NOMO-1 (cell line): ENCODE data around the gene NETO2.
"Not testable (repeated sequence)": the region's sequence is repeated elsewhere in the genome, so short reads cannot be mapped to it uniquely, and the experiment has no call there.

Experiments used
- DNase-seq, 2 experiments: peaks; one replicate each; lab custom pipeline; 2025; ENCODE audit not compliant: unreplicated experiment in 2 of 2; lab: John Stamatoyannopoulos, UW

The NETO2 gene

GRCh38 chr16:47067203-47067602 is 76.5 kb downstream of the NETO2 start:
- no peak for DNase-seq

DNA sequence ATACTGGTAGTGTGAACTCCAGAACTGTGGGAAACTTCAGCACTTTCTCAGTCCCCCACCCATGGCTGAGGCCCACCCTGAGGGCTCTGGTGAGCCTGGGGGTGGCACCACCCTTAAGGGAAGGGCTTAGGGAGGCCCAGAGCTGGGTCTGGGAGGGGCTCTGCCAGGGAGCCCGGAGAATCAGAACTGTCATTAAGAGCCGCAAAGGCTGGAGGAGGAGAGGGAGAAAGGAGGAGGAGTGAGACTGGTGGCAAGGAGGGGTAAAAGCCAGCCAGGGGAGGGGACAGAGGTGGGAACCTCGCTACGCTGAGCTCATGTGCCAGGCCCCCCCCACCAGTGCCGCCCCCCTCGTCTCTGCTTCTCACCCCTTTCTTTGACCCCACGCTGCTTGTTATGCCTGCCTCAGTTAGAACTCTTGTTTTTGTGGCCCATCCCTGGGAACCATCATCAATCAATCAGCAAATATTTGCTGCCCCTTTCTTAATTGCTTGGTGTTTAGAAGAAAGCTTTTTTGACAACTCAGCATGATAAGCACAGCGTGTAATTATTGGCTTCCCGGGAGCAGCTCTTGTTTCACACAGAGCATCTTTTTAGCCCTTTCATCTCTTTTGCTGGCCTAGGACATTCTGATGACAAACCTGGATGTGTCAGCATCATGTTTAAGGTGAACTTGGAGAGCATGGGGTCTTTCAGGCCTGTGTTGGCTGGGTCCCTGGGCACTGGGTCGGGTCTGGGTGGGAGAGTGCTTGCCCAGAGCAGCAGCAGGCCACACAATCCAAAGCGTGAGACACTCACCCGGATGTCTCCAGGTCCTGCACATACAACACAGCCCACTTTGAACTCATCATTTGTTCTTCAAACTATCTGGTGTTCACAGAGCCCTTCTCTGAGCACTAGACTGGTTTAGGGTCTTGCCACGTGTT is 77.7 kb downstream of the NETO2 start:
- no peak for DNase-seq

DNA sequence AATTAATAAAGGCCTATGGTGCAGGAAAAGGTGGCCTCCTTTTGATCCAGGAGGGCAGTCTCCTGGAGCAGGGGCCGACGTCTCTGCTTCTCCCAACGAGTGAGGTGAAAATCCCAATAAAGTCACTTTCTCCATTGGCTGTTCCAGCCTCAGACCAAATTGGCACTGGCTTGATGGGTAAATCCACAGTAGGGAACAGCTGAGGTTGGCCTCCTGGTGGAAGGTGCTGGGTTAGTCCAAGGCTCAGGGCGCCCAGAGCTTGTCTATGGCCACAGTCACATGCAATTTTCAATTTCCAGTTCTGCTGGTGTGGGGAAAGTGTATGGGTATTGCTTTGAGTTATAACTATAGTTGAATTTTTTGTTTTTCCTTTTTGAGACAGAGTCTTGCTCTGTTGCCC is 79.0 kb downstream of the NETO2 start:
- no peak for DNase-seq

GRCh38 chr16:47063011-47063724 is 80.6 kb downstream of the NETO2 start:
- DNase-seq: no peak

DNA sequence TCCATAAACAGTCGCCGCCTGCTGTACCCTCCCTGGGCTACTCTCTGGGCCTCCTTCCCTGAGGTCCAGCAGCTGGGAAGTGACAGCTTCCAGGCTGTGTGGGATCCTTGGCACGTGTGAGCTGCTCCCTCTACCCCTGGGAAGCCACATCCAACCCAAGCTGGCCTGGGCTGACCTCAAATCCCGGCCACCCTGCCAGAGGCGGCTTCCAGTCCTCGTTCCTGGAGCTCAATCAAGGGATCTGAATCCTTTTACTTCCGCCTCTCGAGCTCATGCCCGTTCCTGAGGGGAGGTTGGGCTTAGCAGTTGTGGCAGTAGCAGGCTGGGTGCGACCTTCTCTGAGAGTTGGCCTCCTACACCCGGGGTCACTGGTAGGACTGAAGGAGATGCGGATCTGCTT is 82.5 kb downstream of the NETO2 start:
- no peak for DNase-seq

- no peak for DNase-seq
These were observed 83.1 kb downstream of the NETO2 start for GRCh38 chr16:47060596-47060995.

GRCh38 chr16:47059991-47060390 is 83.8 kb downstream of the NETO2 start:
- no peak for DNase-seq

DNA sequence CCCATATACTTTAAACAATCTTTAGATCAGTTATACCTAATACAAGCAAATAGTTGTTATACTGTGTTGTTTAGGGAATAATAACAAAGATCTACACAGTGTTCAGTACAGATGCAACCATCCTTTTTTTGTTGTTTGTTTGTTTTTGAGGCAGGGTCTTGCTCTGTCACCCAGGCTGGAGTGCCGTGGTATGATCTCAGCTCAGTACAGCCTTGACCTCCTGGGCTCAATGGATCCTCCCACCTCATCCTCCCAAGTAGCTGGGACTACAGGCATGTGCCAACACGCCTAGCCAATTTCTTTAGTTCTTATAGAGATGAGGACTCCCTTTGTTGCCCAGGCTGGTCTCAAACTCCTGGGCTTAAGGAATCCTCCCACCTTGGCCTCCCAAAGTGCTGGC is 84.6 kb downstream of the NETO2 start:
- not testable (repeated sequence) for DNase-seq

DNA sequence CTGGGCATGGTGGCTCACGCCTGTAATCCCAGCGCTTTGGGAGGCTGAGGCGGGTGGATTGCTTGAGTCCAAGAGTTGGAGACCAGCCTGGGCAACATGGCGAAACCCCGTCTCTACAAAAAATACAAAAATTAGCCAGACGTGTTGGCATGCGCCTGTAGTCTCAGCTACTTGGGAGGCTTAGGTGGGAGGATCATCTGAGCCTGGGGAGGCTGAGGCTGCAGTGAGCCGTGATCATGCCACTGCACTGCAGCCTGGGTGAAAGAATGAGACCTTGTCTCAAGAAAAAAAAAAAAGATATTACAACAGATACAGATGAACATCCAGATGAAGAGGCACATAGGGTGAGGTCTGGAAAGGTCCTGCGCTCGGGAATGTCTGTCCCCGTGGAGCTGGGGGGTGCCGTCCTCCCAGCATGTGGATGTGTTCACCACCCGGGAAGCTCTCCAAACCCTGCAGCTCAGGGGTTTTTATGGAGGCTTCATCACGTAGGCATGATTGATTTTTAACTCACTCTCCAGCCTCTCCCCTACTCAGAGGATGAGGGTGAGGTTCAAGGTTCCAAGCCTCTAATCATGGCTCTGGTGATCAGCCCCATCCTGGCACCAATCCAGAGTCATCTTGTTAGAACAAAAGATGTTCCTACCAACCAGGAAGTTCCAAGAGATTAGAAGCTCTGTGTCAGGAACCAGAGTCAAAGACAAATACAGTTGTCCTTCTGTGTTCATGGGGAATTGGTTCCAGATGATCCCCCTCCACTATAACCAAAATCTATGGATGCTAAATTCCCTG is 85.3 kb downstream of the NETO2 start:
- no peak for DNase-seq

- DNase-seq: no peak
These were observed 86.1 kb downstream of the NETO2 start for GRCh38 chr16:47057630-47057993.

GRCh38 chr16:47056688-47057629 is 86.8 kb downstream of the NETO2 start:
- no peak for DNase-seq

- not testable (repeated sequence) for DNase-seq
These were observed 87.7 kb downstream of the NETO2 start for GRCh38 chr16:47056061-47056460.

- DNase-seq: no peak
These were observed 88.4 kb downstream of the NETO2 start for GRCh38 chr16:47055136-47055885.

- DNase-seq: no peak
These were observed 89.4 kb downstream of the NETO2 start for GRCh38 chr16:47054306-47054705.

GRCh38 chr16:47053895-47054294 is 89.8 kb downstream of the NETO2 start:
- no peak for DNase-seq

DNA sequence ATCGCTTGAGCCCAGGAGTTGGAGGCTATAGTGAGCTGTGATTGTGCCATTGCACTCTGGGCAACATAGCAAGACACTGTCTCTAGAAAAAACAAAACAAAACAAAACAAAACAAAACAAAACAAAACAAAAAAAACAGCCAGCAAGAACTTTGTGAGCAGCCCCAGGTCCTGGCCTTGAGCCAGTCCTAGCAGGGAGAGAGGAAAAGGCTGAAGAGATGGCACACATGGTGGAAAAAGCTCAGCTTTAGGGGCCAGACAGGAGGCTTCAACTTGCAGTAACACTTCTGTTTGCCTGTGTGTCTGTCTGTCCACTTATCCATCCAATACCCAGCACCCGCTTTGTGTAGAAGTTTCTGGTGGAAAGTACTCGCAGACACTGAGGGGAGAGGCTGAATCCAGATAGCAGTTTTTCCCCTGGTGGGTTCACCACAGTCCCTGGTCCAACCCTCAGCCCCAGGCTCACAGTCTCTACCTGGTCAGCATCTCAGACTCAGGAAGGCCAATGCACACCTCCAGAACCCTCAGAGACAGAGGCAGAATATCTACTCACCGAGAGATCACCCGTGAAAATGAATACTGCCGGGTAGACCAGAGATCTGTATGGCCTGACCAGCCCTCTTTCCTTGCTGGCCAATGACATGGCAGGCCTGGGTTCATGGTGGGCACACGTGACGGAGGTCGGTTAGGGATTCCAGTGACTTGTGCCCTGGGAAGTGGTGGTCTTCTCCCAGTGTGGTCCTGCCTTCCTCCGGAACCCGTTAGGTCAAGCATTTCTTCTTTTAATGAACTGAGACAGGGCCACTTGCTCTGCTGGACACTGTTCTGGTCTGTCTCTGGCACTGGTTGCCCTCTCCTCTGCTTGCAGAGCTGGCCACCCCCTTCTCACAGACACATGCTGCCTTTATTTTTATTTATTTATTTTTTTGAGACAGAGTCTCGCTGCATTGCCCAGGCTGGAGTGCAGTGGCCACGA is 90.8 kb downstream of the NETO2 start:
- no peak for DNase-seq

- no peak for DNase-seq
These were observed 92.7 kb downstream of the NETO2 start for GRCh38 chr16:47051031-47051430.

- no peak for DNase-seq
These were observed 93.7 kb downstream of the NETO2 start for GRCh38 chr16:47049901-47050583.
